Hepatocyte (in vitro differentiated cells): ENCODE data around the gene AKR1E2. TPM values are rescaled to one million over a fixed set of nuclear protein-coding genes. Genes with fewer than 3 reads are reported as not detected.

Experiments
- DNase-seq: peaks from one replicate; pipeline ENCODE4 v3.0.0-alpha.2; 2016; ENCODE audit warnings: low spot score
- H2AFZ ChIP-seq: fragments of 200-600 bp; sonication (generic); 2 replicates; pipeline ENCODE4 v1.6.0; 2016; ENCODE audit warnings: antibody characterized with exemption, mild to moderate bottlenecking
- H3K27ac ChIP-seq: fragments of 200-600 bp; sonication (generic); 2 replicates; pipeline ENCODE4 v1.5.1; 2016; ENCODE audit warnings: mild to moderate bottlenecking
- H3K27me3 ChIP-seq: fragments of 200-600 bp; sonication (generic); 2 replicates; pipeline ENCODE4 v1.6.1; 2016
- H3K36me3 ChIP-seq: fragments of 200-600 bp; sonication (generic); replicated peaks from 2 replicates; pipeline ENCODE4 v1.5.1; 2016; ENCODE audit warnings: low read depth; ENCODE audit not compliant: insufficient read depth
- H3K4me1 ChIP-seq: fragments of 200-600 bp; sonication (generic); 2 replicates; pipeline ENCODE4 v1.5.1; 2016; ENCODE audit warnings: mild to moderate bottlenecking, moderate library complexity; ENCODE audit not compliant: insufficient read depth
- H3K4me2 ChIP-seq: fragments of 200-600 bp; sonication (generic); 2 replicates; pipeline ENCODE4 v1.6.0; 2016
- H3K4me3 ChIP-seq: fragments of 200-600 bp; sonication (generic); 2 replicates; pipeline ENCODE4 v1.5.1; 2016; ENCODE audit warnings: mild to moderate bottlenecking
- H3K79me2 ChIP-seq: fragments of 200-600 bp; sonication (generic); 2 replicates; pipeline ENCODE4 v1.6.0; 2017; ENCODE audit warnings: mild to moderate bottlenecking
- H3K9me2 ChIP-seq: fragments of 200-600 bp; sonication (generic); replicated peaks from 2 replicates; pipeline ENCODE4 v1.6.0; 2017; ENCODE audit warnings: mild to moderate bottlenecking; ENCODE audit not compliant: insufficient read depth
- H3K9me3 ChIP-seq: fragments of 200-600 bp; sonication (generic); 2 replicates; pipeline ENCODE4 v1.5.1; 2016; ENCODE audit warnings: low read depth, mild to moderate bottlenecking
- H4K20me1 ChIP-seq: fragments of 200-600 bp; sonication (generic); 2 replicates; pipeline ENCODE4 v1.6.0; 2016; ENCODE audit warnings: mild to moderate bottlenecking; ENCODE audit not compliant: insufficient read depth, poor library complexity, severe bottlenecking
- CTCF ChIP-seq: fragments of 200-600 bp; sonication (generic); IDR thresholded peaks from 2 replicates; pipeline ENCODE4 v1.5.1; 2016; ENCODE audit warnings: antibody characterized with exemption, mild to moderate bottlenecking; ENCODE audit not compliant: poor library complexity
- EZH2 ChIP-seq: fragments of 200-600 bp; sonication (generic); IDR thresholded peaks from 2 replicates; pipeline ENCODE4 v1.6.1; 2016; ENCODE audit warnings: antibody characterized with exemption, mild to moderate bottlenecking, borderline replicate concordance
- EZH2phosphoT487 ChIP-seq: fragments of 200-600 bp; sonication (generic); IDR thresholded peaks from one replicate; pipeline ENCODE4 v1.6.1; 2018; ENCODE audit warnings: antibody characterized with exemption, mild to moderate bottlenecking, low read depth, moderate library complexity; ENCODE audit not compliant: unreplicated experiment, severe bottlenecking
- WGBS: methylation state at CpG from one replicate; pipeline ENCODE4 v1.1.6; 2016; ENCODE audit warnings: low lambda C conversion rate; ENCODE audit errors: missing lambda C conversion rate; 5-methylcytosine and 5-hydroxymethylcytosine counted together
- polyA plus RNA-seq: library from polyadenylated mRNA; unstranded; fragments of >200 nt; fragmentation: Nextera tagmentation; extraction: Ambion mirVana; gene quantifications from 2 replicates; pipeline ENCODE4 v1.2.1, GENCODE V29; 2016
- total RNA-seq: library from RNA; depleted of rRNA; stranded (reverse); fragments of >200 nt; gene quantifications from 2 replicates; pipeline ENCODE4 v1.2.3, GENCODE V29; 2014

The AKR1E2 gene
- total and polyA plus RNA-seq, 2 experiments from 2014 or later, result 1.6 to 4.2 TPM

DNA sequence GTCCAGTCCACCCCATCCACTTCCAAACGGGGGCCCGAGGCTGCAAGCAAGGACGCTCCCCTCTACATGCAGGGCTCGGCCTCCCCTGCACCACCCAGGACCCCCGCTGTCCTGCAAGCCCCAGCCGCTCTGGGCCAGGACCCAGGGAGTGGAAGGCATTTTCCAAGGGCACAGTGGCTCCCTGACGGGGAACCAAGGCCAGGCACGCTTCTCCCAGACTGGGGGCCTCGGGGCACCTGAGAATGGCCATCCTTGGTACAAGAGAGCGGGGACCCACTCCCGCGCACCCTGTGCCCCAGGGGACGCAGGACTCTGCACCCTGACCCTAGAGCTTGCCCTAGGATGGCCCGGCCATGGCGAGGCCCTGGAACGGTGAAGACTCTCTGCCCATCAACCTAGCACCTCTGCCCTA is 545 bp upstream of the AKR1E2 start:
- Histone ChIP-seq H4K20me1 (no peaks in the 10 kb centered on the region), H3K9me2 (no peaks in the 10 kb centered on the region), H3K79me2 (no peaks in the 10 kb centered on the region), H3K4me2 (peak overlapping the region; percentile 97), H3K4me1 (no peaks in the 10 kb centered on the region), H2AFZ (no peak overlapping the region), H3K9me3 (no peaks in the 10 kb centered on the region), H3K4me3 (no peak overlapping the region), H3K36me3 (no peaks in the 10 kb centered on the region), H3K27ac (no peak overlapping the region), H3K27me3 (no peaks in the 10 kb centered on the region)
- WGBS, result 99% methylated on average over 12 of the region's 16 CpGs
- TF ChIP-seq EZH2, result no peak
- TF ChIP-seq EZH2phosphoT487, result no peak
- no peak for TF ChIP-seq CTCF
- no peak for DNase-seq

GRCh38 chr10:4826792-4827324 is 851 bp downstream of the AKR1E2 start:
- DNase-seq, result no peak
- peak overlapping the region; percentile 71 for H3K4me3 ChIP-seq
- H3K9me3 ChIP-seq, result no peaks in the 10 kb centered on the region
- peak overlapping the region; percentile 97 for H3K4me2 ChIP-seq
- H2AFZ ChIP-seq, result peak overlapping the region; percentile 85
- no peaks in the 10 kb centered on the region for H3K9me2 ChIP-seq
- H3K79me2 ChIP-seq, result no peaks in the 10 kb centered on the region
- no peaks in the 10 kb centered on the region for H4K20me1 ChIP-seq
- peak overlapping the region; percentile 90 for H3K27ac ChIP-seq
- H3K4me1 ChIP-seq, result no peaks in the 10 kb centered on the region
- H3K27me3 ChIP-seq, result no peaks in the 10 kb centered on the region
- no peak for TF ChIP-seq EZH2phosphoT487
- TF ChIP-seq CTCF, result no peak
- TF ChIP-seq EZH2, result no peak
- H3K36me3 ChIP-seq, result no peaks in the 10 kb centered on the region
- 71% methylated on average over 13 of the region's 13 CpGs for WGBS

DNA sequence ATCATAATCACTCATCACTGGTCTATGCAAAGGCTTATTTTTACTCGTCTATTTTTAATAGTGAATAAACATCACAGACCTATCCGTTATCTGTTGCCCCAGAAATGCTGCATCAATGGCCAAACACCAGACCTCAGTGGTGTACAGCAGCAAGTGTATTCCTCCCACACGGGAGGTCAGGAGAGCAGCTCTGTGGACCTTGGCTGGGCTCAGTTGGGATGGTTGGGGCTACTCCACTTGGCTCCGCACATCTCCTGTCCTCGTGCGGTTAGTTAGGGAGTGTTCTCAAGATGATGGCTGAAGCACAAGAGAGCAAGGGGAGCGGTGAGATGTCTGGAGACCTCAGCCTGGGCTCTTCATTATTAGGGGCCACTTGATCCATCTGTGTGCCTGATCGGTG is 2.0 kb downstream of the AKR1E2 start:
- Histone ChIP-seq H3K36me3 (no peaks in the 10 kb centered on the region), H3K9me3 (no peaks in the 10 kb centered on the region), H4K20me1 (no peaks in the 10 kb centered on the region), H3K27me3 (no peaks in the 10 kb centered on the region), H3K4me2 (no peak overlapping the region), H2AFZ (no peak overlapping the region), H3K27ac (no peak overlapping the region), H3K79me2 (no peaks in the 10 kb centered on the region), H3K4me1 (no peaks in the 10 kb centered on the region), H3K4me3 (no peak overlapping the region), H3K9me2 (no peaks in the 10 kb centered on the region)
- DNase-seq, result no peak
- 72% methylated on average over 8 of the region's 8 CpGs for WGBS
- TF ChIP-seq CTCF, result no peak
- no peak for TF ChIP-seq EZH2
- TF ChIP-seq EZH2phosphoT487, result no peak

DNA sequence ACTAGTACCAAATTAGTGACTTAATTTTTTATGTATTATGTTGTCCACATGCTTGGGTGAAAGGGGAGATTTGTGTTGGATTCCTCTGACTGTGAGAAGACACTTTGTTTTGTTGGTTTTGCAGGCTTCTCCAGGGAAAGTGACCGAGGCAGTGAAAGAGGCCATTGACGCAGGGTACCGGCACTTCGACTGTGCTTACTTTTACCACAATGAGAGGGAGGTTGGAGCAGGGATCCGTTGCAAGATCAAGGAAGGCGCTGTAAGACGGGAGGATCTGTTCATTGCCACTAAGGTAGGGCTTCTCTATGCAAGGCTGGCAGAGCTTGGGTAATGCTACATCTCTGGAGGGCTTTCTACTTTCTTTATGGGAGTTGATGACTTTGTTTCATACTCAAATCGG is 4.5 kb downstream of the AKR1E2 start:
- Histone ChIP-seq H3K9me3 (no peaks in the 10 kb centered on the region), H3K9me2 (no peaks in the 10 kb centered on the region), H3K36me3 (no peaks in the 10 kb centered on the region), H3K27ac (no peak overlapping the region), H3K79me2 (no peaks in the 10 kb centered on the region), H3K27me3 (no peaks in the 10 kb centered on the region), H2AFZ (no peak overlapping the region), H3K4me1 (no peaks in the 10 kb centered on the region), H3K4me2 (no peak overlapping the region), H3K4me3 (no peak overlapping the region), H4K20me1 (no peaks in the 10 kb centered on the region)
- TF ChIP-seq CTCF (no peak), EZH2phosphoT487 (no peak), EZH2 (no peak)
- DNase-seq, result no peak
- whole genome bisulfite sequencing, result 90% methylated on average over 8 of the region's 8 CpGs
